ENCODE measurements around the gene CFTR.
"Not testable (repeated sequence)": the region's sequence is repeated elsewhere in the genome, so short reads cannot be mapped to it uniquely, and the experiment has no call there.

The CFTR gene

GRCh38 chr7:117705630-117706029 is 225.8 kb downstream of the CFTR start:
- no peak for DNase-seq (ENCODE audit: low read depth)
- no peak for TF ChIP-seq CTCF (conservative IDR thresholded peaks at IDR 0.05; ENCODE audit: low read length)
- no peak overlapping the region for H3K4me3 ChIP-seq (ENCODE audit: low read length)

GRCh38 chr7:117706210-117706609 is 226.4 kb downstream of the CFTR start:
- no peak for TF ChIP-seq CTCF (conservative IDR thresholded peaks at IDR 0.05; ENCODE audit: low read length)

GRCh38 chr7:117707080-117707479 is 227.3 kb downstream of the CFTR start:
- TF ChIP-seq CTCF (conservative IDR thresholded peaks at IDR 0.05; ENCODE audit: low read length): no peak
- no peak for DNase-seq (ENCODE audit: low read depth)
- no peak overlapping the region for H3K4me3 ChIP-seq (ENCODE audit: low read length)

More at GRCh38 chr7:117706210-117706609, 226.4 kb downstream of the CFTR start:
- no peak overlapping the region for H3K4me3 ChIP-seq (ENCODE audit: low read length)
- no peak for DNase-seq (ENCODE audit: low read depth)

- H3K4me3 ChIP-seq (ENCODE audit: low read length); DNase-seq (ENCODE audit: low read depth): not testable (repeated sequence)
Observed at GRCh38 chr7:117708173-117708572, 228.3 kb downstream of the CFTR start.

- no peak for DNase-seq (ENCODE audit: low read depth)
- TF ChIP-seq CTCF (conservative IDR thresholded peaks at IDR 0.05; ENCODE audit: low read length): no peak
- no peak overlapping the region for H3K4me3 ChIP-seq (ENCODE audit: low read length)
Observed at GRCh38 chr7:117711556-117711955, 231.7 kb downstream of the CFTR start.

GRCh38 chr7:117715784-117716445 is 236.1 kb downstream of the CFTR start:
- H3K4me3 ChIP-seq (ENCODE audit: low read length): no peak overlapping the region
- DNase-seq (ENCODE audit: low read depth): peak; percentile 50
- peak; percentile 58 for TF ChIP-seq CTCF (conservative IDR thresholded peaks at IDR 0.05; ENCODE audit: low read length)

- no peak for DNase-seq (ENCODE audit: low read depth)
- TF ChIP-seq CTCF (conservative IDR thresholded peaks at IDR 0.05; ENCODE audit: low read length): no peak
- H3K4me3 ChIP-seq (ENCODE audit: low read length): no peak overlapping the region
Observed at GRCh38 chr7:117716707-117717299, 237.0 kb downstream of the CFTR start.
